ENCODE measurements around the gene DNTT. TPM values are rescaled to one million over a fixed set of nuclear protein-coding genes. Genes with fewer than 3 reads are reported as not detected.

The DNTT gene
- total and polyA plus RNA-seq, 9 of the 15 experiments (the other 6 are each of a cell fraction or from before 2014, with no cell fraction given): not detected

- no peak for TF ChIP-seq FOXK2 (conservative IDR thresholded peaks at IDR 0.05 in 1 of 2, IDR thresholded peaks at IDR 0.05 in 1 of 2; ENCODE audit: low read depth in 2 of 2)
- TF ChIP-seq HDAC8 (tag; IDR thresholded peaks at IDR 0.05): no peak
- TF ChIP-seq ZNF316 (IDR thresholded peaks at IDR 0.05): no peak
- no peak for TF ChIP-seq ZNF830 (CRISPR knock-in tag; IDR thresholded peaks at IDR 0.05)
- intact Hi-C loops (cut with micrococcal nuclease) (no loop called here), in situ Hi-C loops (cut with MboI) (no loop called here)
- DNase-seq (ENCODE audit: extremely low read depth in 1 of 4, low spot score in 3 of 4) (no peak), ATAC-seq (no peak), FAIRE-seq (no peak)
- H3K9me1 ChIP-seq (ENCODE audit: control insufficient read depth, insufficient read depth, low read length): no peaks in the 10 kb centered on the region
- H3K36me3 ChIP-seq (ENCODE audit: control insufficient read depth, insufficient read depth, low read length): no peaks in the 10 kb centered on the region
- no peaks in the 10 kb centered on the region for H3K9me3 ChIP-seq (replicated peaks; ENCODE audit: control insufficient read depth, insufficient read depth, low read depth, low read length)
- CTCF ChIA-PET (ENCODE audit: low intra/inter-chr PET ratio): interaction anchor here (2.4 kb wide), 1 partner anchor 321 kb away, joined by 11 read pairs; no protein-coding TSS in a partner anchor
- no peak overlapping the region for H3K9ac ChIP-seq (ENCODE audit: insufficient read depth in 1 of 2, low read depth in 2 of 2, low read length in 2 of 2)
- H3K4me2 ChIP-seq (ENCODE audit: insufficient read depth, low read length): no peak overlapping the region
- H2AFZ ChIP-seq (ENCODE audit: low read depth, low read length): no peak overlapping the region
- BruUV-seq (replicated peaks): no TSS peak
- no peak overlapping the region for H3K27ac ChIP-seq (ENCODE audit: extremely low read depth, low read depth, low read length)
- no peaks in the 10 kb centered on the region for H3K79me2 ChIP-seq (ENCODE audit: control insufficient read depth, insufficient read depth, low read length)
- 4% methylated on average over 5 of the region's 5 CpGs for WGBS (ENCODE audit: insufficient coverage, low coverage, missing lambda C conversion rate)
- H3K4me1 ChIP-seq (replicated peaks in 1 of 2; ENCODE audit: control insufficient read depth in 2 of 2, insufficient read depth in 2 of 2, low read length in 2 of 2): no peaks in the 10 kb centered on the region
- no peaks in the 10 kb centered on the region; a peak in 1 of 5 replicates for H3K27me3 ChIP-seq (ENCODE audit: control insufficient read depth in 2 of 2, insufficient read depth in 2 of 2, low read length in 2 of 2)
- no peak overlapping the region for H3K4me3 ChIP-seq
- POLR2A ChIA-PET: interaction anchor here (0.6 kb wide), 1 partner anchor 734 kb away, joined by 3 read pairs; no protein-coding TSS in a partner anchor
- H4K20me1 ChIP-seq (replicated peaks; ENCODE audit: control insufficient read depth, insufficient read depth, low read length): no peaks in the 10 kb centered on the region
Measured at GRCh38 chr10:96338279-96338925, 34.2 kb downstream of the DNTT start.

GRCh38 chr10:96339383-96339782 lies 35.1 kb downstream of the DNTT start:
- 4% methylated on average over 4 of the region's 4 CpGs for WGBS (ENCODE audit: insufficient coverage, low coverage, missing lambda C conversion rate)
- ChIA-PET POLR2A (no interaction called here), CTCF (ENCODE audit: low intra/inter-chr PET ratio) (interaction anchor here (0.6 to 2.4 kb wide), 2 partner anchors 9 to 322 kb away, joined by 3 to 11 read pairs; no protein-coding TSS in a partner anchor)
- no TSS peak for BruUV-seq (replicated peaks)
- Histone ChIP-seq H3K9me3 (replicated peaks; ENCODE audit: control insufficient read depth, insufficient read depth, low read depth, low read length) (no peaks in the 10 kb centered on the region), H3K79me2 (ENCODE audit: control insufficient read depth, insufficient read depth, low read length) (no peaks in the 10 kb centered on the region), H3K27ac (ENCODE audit: extremely low read depth, low read depth, low read length) (no peak overlapping the region), H2AFZ (ENCODE audit: low read depth, low read length) (no peak overlapping the region), H3K36me3 (ENCODE audit: control insufficient read depth, insufficient read depth, low read length) (no peaks in the 10 kb centered on the region), H3K27me3 (ENCODE audit: control insufficient read depth in 2 of 2, insufficient read depth in 2 of 2, low read length in 2 of 2) (no peaks in the 10 kb centered on the region; a peak in 1 of 5 replicates), H4K20me1 (replicated peaks; ENCODE audit: control insufficient read depth, insufficient read depth, low read length) (no peaks in the 10 kb centered on the region), H3K9ac (ENCODE audit: insufficient read depth in 1 of 2, low read depth in 2 of 2, low read length in 2 of 2) (no peak overlapping the region), H3K4me1 (replicated peaks in 1 of 2; ENCODE audit: control insufficient read depth in 2 of 2, insufficient read depth in 2 of 2, low read length in 2 of 2) (no peaks in the 10 kb centered on the region), H3K4me2 (ENCODE audit: insufficient read depth, low read length) (no peak overlapping the region), H3K4me3 (no peak overlapping the region), H3K9me1 (ENCODE audit: control insufficient read depth, insufficient read depth, low read length) (no peaks in the 10 kb centered on the region)
- TF ChIP-seq ID3 (CRISPR knock-in tag; IDR thresholded peaks at IDR 0.05) (no peak), ID3 (tag; IDR thresholded peaks at IDR 0.05) (no peak), TAL1 (IDR thresholded peaks at IDR 0.05) (no peak), SMARCE1 (IDR thresholded peaks at IDR 0.05) (no peak), CEBPG (CRISPR knock-in tag; IDR thresholded peaks at IDR 0.05) (no peak), CEBPG (tag; conservative IDR thresholded peaks at IDR 0.05 in 1 of 2, IDR thresholded peaks at IDR 0.05 in 1 of 2) (no peak)
- in situ Hi-C loops (cut with MboI) (no loop called here), intact Hi-C loops (cut with micrococcal nuclease) (no loop called here)
- DNase-seq (ENCODE audit: extremely low read depth in 1 of 4, low spot score in 3 of 4) (no peak), FAIRE-seq (no peak), ATAC-seq (no peak)

Data from K562 (cell line).